Measurements from ENCODE around the gene NFAM1.

The NFAM1 gene

GRCh38 chr22:42358643-42359558, 73.3 kb downstream of the NFAM1 start:
- DNase-seq (ENCODE audit: low read depth), result no peak

GRCh38 chr22:42357634-42358296, 74.4 kb downstream of the NFAM1 start:
- no peak for DNase-seq (ENCODE audit: low read depth)

GRCh38 chr22:42357221-42357620, 75.0 kb downstream of the NFAM1 start:
- no peak for DNase-seq (ENCODE audit: low read depth)

GRCh38 chr22:42356533-42356932, 75.7 kb downstream of the NFAM1 start:
- DNase-seq (ENCODE audit: low read depth), result no peak

GRCh38 chr22:42353883-42354727, 78.1 kb downstream of the NFAM1 start:
- DNase-seq (ENCODE audit: low read depth), result no peak

- no peak for DNase-seq (ENCODE audit: low read depth)
These were observed 81.8 kb downstream of the NFAM1 start for GRCh38 chr22:42350373-42350772.

- DNase-seq (ENCODE audit: low read depth), result no peak
These were observed 84.8 kb downstream of the NFAM1 start for GRCh38 chr22:42347281-42347824.

GRCh38 chr22:42346722-42347121, 85.5 kb downstream of the NFAM1 start:
- no peak for DNase-seq (ENCODE audit: low read depth)

GRCh38 chr22:42345458-42345857, 86.7 kb downstream of the NFAM1 start:
- DNase-seq (ENCODE audit: low read depth), result no peak

GRCh38 chr22:42344361-42344905, 87.8 kb downstream of the NFAM1 start:
- no peak for DNase-seq (ENCODE audit: low read depth)

- no peak for DNase-seq (ENCODE audit: low read depth)
These were observed 88.6 kb downstream of the NFAM1 start for GRCh38 chr22:42343531-42344081.

- DNase-seq (ENCODE audit: low read depth), result no peak
These were observed 89.1 kb downstream of the NFAM1 start for GRCh38 chr22:42343121-42343454.

- no peak for DNase-seq (ENCODE audit: low read depth)
These were observed 89.6 kb downstream of the NFAM1 start for GRCh38 chr22:42342426-42343120.

GRCh38 chr22:42341779-42342178, 90.4 kb downstream of the NFAM1 start:
- no peak for DNase-seq (ENCODE audit: low read depth)

- DNase-seq (ENCODE audit: low read depth), result no peak
These were observed 91.3 kb downstream of the NFAM1 start for GRCh38 chr22:42340829-42341383.

GRCh38 chr22:42340150-42340549, 92.1 kb downstream of the NFAM1 start:
- DNase-seq (ENCODE audit: low read depth), result no peak

- no peak for DNase-seq (ENCODE audit: low read depth)
These were observed 93.7 kb downstream of the NFAM1 start for GRCh38 chr22:42338479-42338878.

GRCh38 chr22:42337356-42337755, 94.8 kb downstream of the NFAM1 start:
- no peak for DNase-seq (ENCODE audit: low read depth)

- DNase-seq (ENCODE audit: low read depth), result no peak
These were observed 95.5 kb downstream of the NFAM1 start for GRCh38 chr22:42336527-42337227.

- no peak for DNase-seq (ENCODE audit: low read depth)
These were observed 96.3 kb downstream of the NFAM1 start for GRCh38 chr22:42335839-42336378.
